Kidney epithelial cell (primary cell): Measurements from ENCODE around the gene CHML. TPM values are rescaled to one million over a fixed set of nuclear protein-coding genes. Genes with fewer than 3 reads are reported as not detected.

Experiments
- DNase-seq: peaks from one replicate; pipeline ENCODE4 v3.0.0-alpha.2; 2010; ENCODE audit warnings: low read depth
- H3K27me3 ChIP-seq: 2 replicates; pipeline ENCODE4 v1.6.0; 2011; ENCODE audit warnings: low read length; ENCODE audit not compliant: control insufficient read depth, insufficient read depth
- H3K36me3 ChIP-seq: 2 replicates; pipeline ENCODE4 v1.5.1; 2011; ENCODE audit warnings: low read length; ENCODE audit not compliant: control insufficient read depth, insufficient read depth
- H3K4me3 ChIP-seq: 2 replicates; pipeline ENCODE4 v1.5.1; 2011; ENCODE audit warnings: low read depth, mild to moderate bottlenecking, control low read depth, low read length
- total RNA-seq: library from RNA; depleted of rRNA; stranded (reverse); fragments of >200 nt; gene quantifications from 2 replicates; pipeline ENCODE4 v1.2.3, GENCODE V29; 2015
- TF ChIP-seq, protein P1 (sequence below): IDR thresholded peaks from 2 replicates; pipeline ENCODE4 v1.5.1; 2011; ENCODE audit warnings: mild to moderate bottlenecking, moderate library complexity, low read length, control low read depth, inconsistent platforms; ENCODE audit not compliant: insufficient read depth, poor library complexity, severe bottlenecking

CHML gene
- total RNA-seq, 1 donor from 2014 or later = 20.5 TPM

DNA sequence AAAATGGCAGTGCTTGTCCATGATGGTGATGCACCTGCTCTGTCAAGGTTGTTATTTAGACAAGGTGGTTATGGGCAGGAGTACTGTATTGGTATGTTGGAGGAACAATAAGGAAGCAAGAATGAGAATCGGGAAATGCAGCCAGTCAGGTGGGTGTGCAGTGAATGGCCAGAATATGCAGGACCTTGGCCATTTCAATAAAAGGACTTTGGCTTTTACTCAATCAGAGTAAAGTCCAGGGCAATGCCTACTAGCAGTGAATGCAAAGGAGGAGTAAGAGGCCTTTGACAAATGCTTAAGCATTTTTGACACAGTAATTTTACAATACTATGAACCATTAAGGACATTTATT lies 2.4 kb upstream of the CHML start:
- TF ChIP-seq, protein P1, sequence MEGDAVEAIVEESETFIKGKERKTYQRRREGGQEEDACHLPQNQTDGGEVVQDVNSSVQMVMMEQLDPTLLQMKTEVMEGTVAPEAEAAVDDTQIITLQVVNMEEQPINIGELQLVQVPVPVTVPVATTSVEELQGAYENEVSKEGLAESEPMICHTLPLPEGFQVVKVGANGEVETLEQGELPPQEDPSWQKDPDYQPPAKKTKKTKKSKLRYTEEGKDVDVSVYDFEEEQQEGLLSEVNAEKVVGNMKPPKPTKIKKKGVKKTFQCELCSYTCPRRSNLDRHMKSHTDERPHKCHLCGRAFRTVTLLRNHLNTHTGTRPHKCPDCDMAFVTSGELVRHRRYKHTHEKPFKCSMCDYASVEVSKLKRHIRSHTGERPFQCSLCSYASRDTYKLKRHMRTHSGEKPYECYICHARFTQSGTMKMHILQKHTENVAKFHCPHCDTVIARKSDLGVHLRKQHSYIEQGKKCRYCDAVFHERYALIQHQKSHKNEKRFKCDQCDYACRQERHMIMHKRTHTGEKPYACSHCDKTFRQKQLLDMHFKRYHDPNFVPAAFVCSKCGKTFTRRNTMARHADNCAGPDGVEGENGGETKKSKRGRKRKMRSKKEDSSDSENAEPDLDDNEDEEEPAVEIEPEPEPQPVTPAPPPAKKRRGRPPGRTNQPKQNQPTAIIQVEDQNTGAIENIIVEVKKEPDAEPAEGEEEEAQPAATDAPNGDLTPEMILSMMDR = no peak
- DNase-seq = no peak
- Histone ChIP-seq H3K36me3 (no peaks in the 10 kb centered on the region), H3K27me3 (no peaks in the 10 kb centered on the region), H3K4me3 (no peak overlapping the region)

DNA sequence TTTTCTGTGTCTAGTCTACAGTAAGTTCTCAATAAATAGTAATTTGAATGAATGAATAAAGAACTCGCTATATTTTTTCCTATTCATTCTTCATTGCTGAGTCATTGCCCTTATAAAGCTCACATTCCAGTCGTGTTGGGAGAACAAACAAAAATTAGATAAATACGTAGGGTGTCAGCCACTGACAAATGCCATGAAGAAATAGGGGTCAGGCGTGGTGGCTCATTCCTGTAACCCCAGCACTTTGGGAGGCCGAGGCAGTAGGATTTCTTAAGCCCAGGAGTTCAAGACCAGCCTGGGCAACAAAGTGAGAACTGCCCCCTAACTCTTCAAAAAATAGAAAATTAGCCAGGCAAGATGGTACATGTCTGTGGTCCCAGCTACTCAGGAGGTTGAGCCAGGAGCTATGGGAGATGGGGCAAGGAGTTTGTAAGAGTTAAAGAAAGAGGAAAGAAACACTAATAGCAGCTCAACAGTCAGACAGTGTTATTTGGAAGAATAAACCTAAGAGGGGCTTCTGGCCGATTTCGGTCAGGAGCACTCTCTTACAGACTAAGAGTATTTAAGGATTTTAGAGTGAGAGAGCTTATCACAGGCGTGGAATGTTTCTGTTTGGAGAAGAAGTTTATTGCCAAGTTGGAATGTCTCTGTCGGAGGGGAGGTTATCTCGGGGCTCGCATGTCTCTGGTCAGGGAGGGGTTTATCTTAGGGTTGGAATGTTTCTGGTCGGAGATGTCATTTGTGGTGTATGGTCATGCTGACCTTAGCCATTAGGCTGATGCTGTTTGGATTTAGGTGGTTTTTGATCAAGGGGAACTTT lies 1.8 kb upstream of the CHML start:
- DNase-seq = no peak
- H3K4me3 ChIP-seq = no peak overlapping the region
- TF ChIP-seq, protein P1 = no peak
- H3K36me3 ChIP-seq = no peaks in the 10 kb centered on the region
- H3K27me3 ChIP-seq = no peaks in the 10 kb centered on the region

DNA sequence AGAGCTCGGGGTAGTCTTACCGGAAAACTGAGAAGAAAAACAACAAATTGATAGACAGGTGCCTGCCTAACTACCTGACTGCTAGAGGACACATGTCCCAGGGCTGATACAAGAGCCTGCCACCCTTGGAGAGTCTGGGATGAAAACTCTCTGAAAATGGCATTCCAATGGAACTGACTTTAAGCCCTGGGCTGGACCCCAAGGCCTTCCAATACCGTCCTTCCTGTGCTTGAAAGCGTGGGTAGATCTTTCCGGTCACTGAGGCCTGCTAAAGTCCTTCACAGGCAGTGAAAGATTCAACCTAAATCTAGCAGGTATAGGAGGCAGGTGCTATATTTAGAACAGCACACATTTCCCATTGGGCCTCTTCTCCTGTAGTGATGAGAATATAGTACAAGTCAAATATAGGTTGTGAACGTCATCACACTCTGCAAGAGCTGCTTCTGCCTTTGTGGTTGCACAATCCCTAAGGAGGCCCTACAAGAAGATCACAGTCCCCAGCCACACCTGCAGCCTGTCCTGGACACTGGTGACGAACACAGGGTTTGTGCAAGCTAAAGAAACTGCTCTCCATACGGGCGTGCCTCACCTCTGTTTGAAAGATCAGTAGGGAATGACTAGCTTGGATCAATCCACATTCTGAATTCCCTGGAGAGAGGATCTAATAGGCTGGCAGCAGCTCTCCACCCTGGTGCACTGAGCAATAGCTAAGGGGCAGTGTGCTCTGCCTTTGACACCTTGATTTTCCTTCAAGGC lies 876 bp upstream of the CHML start:
- Histone ChIP-seq H3K36me3 (no peaks in the 10 kb centered on the region), H3K4me3 (peak overlapping the region; percentile 99), H3K27me3 (no peaks in the 10 kb centered on the region)
- TF ChIP-seq, protein P1 = no peak
- no peak for DNase-seq

DNA sequence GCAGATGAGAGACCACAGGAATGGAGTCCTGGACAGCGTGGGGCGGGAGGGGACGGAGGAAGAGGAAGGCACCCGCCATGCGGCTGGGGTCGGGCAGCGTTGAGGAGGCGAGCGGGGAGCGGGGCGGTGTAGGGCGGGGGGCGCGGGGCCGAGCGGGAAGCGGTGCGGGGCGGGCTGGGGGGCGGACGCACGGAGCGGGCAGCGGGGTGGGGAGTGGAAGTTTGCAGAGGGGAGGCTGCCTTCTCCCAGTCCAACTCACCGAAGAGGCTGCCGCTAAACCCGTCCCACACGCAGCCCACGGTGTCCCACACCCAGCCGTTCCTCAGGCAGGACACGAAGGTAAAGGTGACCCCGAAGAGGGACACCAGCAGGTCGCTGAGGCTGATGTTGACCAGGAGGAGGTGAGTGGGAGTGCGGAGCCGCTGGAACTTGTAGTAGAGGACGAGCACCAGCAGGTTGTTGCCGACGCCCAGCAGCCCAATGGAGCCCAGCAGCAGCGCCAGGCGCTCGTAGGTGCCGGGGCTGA lies 483 bp downstream of the CHML start:
- DNase-seq = no peak
- Histone ChIP-seq H3K27me3 (no peaks in the 10 kb centered on the region), H3K36me3 (no peaks in the 10 kb centered on the region), H3K4me3 (peak overlapping the region; percentile 99)
- TF ChIP-seq, protein P1 = no peak

DNA sequence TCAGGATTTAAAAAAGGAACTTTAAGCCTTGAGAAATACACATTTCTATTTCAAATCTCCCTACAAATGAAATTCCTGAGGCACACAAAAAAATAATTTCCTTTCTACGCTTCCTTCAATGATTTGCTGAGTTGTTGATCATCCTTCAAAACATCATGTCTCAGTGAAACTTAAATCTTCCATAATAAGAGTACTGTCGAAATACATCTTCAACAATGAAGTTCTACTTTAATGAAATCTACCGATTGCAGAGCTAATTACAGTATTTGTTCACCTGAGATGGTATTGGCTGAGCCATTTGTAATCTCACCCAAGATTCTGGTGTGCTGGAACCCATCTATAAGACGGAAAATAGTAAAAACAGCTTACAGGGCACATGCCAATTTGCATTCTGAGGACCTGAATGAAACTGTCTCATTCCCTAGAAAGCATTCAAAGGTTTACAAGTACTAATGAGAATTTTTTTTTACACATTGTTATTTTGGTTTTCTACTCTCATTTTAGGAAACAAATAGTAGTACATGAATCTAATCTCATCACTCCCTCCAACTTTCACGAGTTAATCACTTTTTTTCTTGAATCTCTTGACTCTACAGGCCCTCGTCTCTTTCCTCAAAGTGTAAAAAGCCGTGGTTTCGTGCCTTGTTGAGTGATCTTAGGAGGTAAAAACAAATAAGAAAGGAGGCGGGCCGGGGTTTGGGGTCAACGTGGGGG lies 1.1 kb downstream of the CHML start:
- DNase-seq = no peak
- no peaks in the 10 kb centered on the region for H3K27me3 ChIP-seq
- TF ChIP-seq, protein P1 = no peak
- H3K4me3 ChIP-seq = peak overlapping the region; percentile 99
- no peaks in the 10 kb centered on the region for H3K36me3 ChIP-seq
